ENCODE measurements around the gene TMEM132D. TPM values are rescaled to one million over a fixed set of nuclear protein-coding genes. Genes with fewer than 3 reads are reported as not detected.
"Not testable (repeated sequence)": the region's sequence is repeated elsewhere in the genome, so short reads cannot be mapped to it uniquely, and the experiment has no call there.

Gene TMEM132D
- total RNA-seq, 2 donors from 2014 or later, result under 0.01 to 0.26 TPM

GRCh38 chr12:129053232-129053631, 850.6 kb downstream of the TMEM132D start:
- TF ChIP-seq POLR2A (IDR thresholded peaks at IDR 0.05) (no peak), CTCF (IDR thresholded peaks at IDR 0.05) (no peak)
- no peak for DNase-seq
- intact Hi-C loops (cut with DNase I), result no loop called here
- no peak for ATAC-seq
- no peaks in the 10 kb centered on the region for H3K4me1 ChIP-seq
- 64 to 67% methylated on average over 11 of the region's 11 CpGs for WGBS, 2 donors
- no peak overlapping the region for H3K27ac ChIP-seq
- no peaks in the 10 kb centered on the region for H3K27me3 ChIP-seq
- no peaks in the 10 kb centered on the region for H3K9me3 ChIP-seq
- H3K4me3 ChIP-seq, result no peak overlapping the region
- H3K36me3 ChIP-seq (replicated peaks in 1 of 2; ENCODE audit: insufficient read depth in 1 of 2, low read depth in 2 of 2), result no peaks in the 10 kb centered on the region

GRCh38 chr12:129052373-129052772, 851.5 kb downstream of the TMEM132D start:
- no peaks in the 10 kb centered on the region for H3K4me1 ChIP-seq
- H3K36me3 ChIP-seq (replicated peaks in 1 of 2; ENCODE audit: insufficient read depth in 1 of 2, low read depth in 2 of 2), result no peaks in the 10 kb centered on the region
- intact Hi-C loops (cut with DNase I), result no loop called here
- H3K9me3 ChIP-seq, result no peaks in the 10 kb centered on the region
- no peak overlapping the region for H3K27ac ChIP-seq
- no peak for TF ChIP-seq POLR2A (IDR thresholded peaks at IDR 0.05)
- DNase-seq, result no peak
- no peak overlapping the region for H3K4me3 ChIP-seq
- no peak for ATAC-seq
- no peaks in the 10 kb centered on the region for H3K27me3 ChIP-seq

- ATAC-seq, result no peak
- intact Hi-C loops (cut with DNase I), result no loop called here
- Histone ChIP-seq H3K9me3 (no peaks in the 10 kb centered on the region), H3K27me3 (no peaks in the 10 kb centered on the region), H3K27ac (no peak overlapping the region), H3K4me3 (no peak overlapping the region), H3K4me1 (no peaks in the 10 kb centered on the region), H3K36me3 (replicated peaks in 1 of 2; ENCODE audit: insufficient read depth in 1 of 2, low read depth in 2 of 2) (no peaks in the 10 kb centered on the region)
- WGBS, 2 donors, result 0% methylated on average over 1 of the region's 1 CpG
- no peak for DNase-seq
- TF ChIP-seq CTCF (IDR thresholded peaks at IDR 0.05) (no peak), POLR2A (IDR thresholded peaks at IDR 0.05) (no peak)
These were observed 853.9 kb downstream of the TMEM132D start for GRCh38 chr12:129049917-129050316.

- H3K4me3 ChIP-seq; ATAC-seq; H3K27ac ChIP-seq; H3K36me3 ChIP-seq (replicated peaks in 1 of 2; ENCODE audit: insufficient read depth in 1 of 2, low read depth in 2 of 2); H3K4me1 ChIP-seq; H3K27me3 ChIP-seq; H3K9me3 ChIP-seq; intact Hi-C loops (cut with DNase I); DNase-seq: not testable (repeated sequence)
- WGBS, 2 donors, result 74 to 76% methylated on average over 11 of the region's 11 CpGs
These were observed 860.5 kb downstream of the TMEM132D start for GRCh38 chr12:129043334-129043733.

- Histone ChIP-seq H3K36me3 (replicated peaks in 1 of 2; ENCODE audit: insufficient read depth in 1 of 2, low read depth in 2 of 2) (no peaks in the 10 kb centered on the region), H3K4me3 (no peak overlapping the region), H3K27ac (no peak overlapping the region), H3K4me1 (no peaks in the 10 kb centered on the region), H3K9me3 (no peaks in the 10 kb centered on the region), H3K27me3 (no peaks in the 10 kb centered on the region)
- intact Hi-C loops (cut with DNase I), result no loop called here
- TF ChIP-seq CTCF (IDR thresholded peaks at IDR 0.05), result no peak
- no peak for TF ChIP-seq POLR2A (IDR thresholded peaks at IDR 0.05)
- ATAC-seq, result no peak
- no peak for DNase-seq
- WGBS, 2 donors, result 70 to 71% methylated on average over 9 of the region's 9 CpGs
These were observed 867.7 kb downstream of the TMEM132D start for GRCh38 chr12:129036135-129036534.

- DNase-seq (no peak), ATAC-seq (no peak)
- no peaks in the 10 kb centered on the region for H3K9me3 ChIP-seq
- H3K4me3 ChIP-seq, result no peak overlapping the region
- H3K36me3 ChIP-seq (replicated peaks in 1 of 2; ENCODE audit: insufficient read depth in 1 of 2, low read depth in 2 of 2), result no peaks in the 10 kb centered on the region
- no peak overlapping the region for H3K27ac ChIP-seq
- 63 to 65% methylated on average over 12 to 15 of the region's 15 CpGs for WGBS, 2 donors
- H3K27me3 ChIP-seq, result no peaks in the 10 kb centered on the region
- TF ChIP-seq CTCF (IDR thresholded peaks at IDR 0.05), result no peak
- TF ChIP-seq POLR2A (IDR thresholded peaks at IDR 0.05), result no peak
- intact Hi-C loops (cut with DNase I), result no loop called here
- no peaks in the 10 kb centered on the region for H3K4me1 ChIP-seq
These were observed 869.1 kb downstream of the TMEM132D start for GRCh38 chr12:129034558-129035289.

Data from body of pancreas (tissue), 4 donors.